ENCODE data around the gene TUBB8B.
"Not testable (repeated sequence)": the region's sequence is repeated elsewhere in the genome, so short reads cannot be mapped to it uniquely, and the experiment has no call there.

- not testable (repeated sequence) for TF ChIP-seq EZH2 (IDR thresholded peaks at IDR 0.05); POLR2AphosphoS5 (IDR thresholded peaks at IDR 0.05; ENCODE audit: borderline replicate concordance, low read depth, low read length); FOXP2 (optimal IDR thresholded peaks at IDR 0.05; ENCODE audit: control extremely low read depth, extremely low read length, insufficient read depth)
These were observed 719 bp downstream of the TUBB8B start for GRCh38 chr18:48696-49095.

Measured in SK-N-MC (cell line).